ENCODE results near the gene POLDIP2. TPM values are rescaled to one million over a fixed set of nuclear protein-coding genes. Genes with fewer than 3 reads are reported as not detected.

The POLDIP2 gene
- total and polyA plus RNA-seq, 8 donors: 41.9 to 118 (median 60.7) TPM

- no peak for DNase-seq
- TF ChIP-seq POLR2A (IDR thresholded peaks at IDR 0.05) (no peak), POLR2AphosphoS5 (IDR thresholded peaks at IDR 0.05) (no peak), EP300 (IDR thresholded peaks at IDR 0.05) (no peak)
- TF ChIP-seq, protein P1, sequence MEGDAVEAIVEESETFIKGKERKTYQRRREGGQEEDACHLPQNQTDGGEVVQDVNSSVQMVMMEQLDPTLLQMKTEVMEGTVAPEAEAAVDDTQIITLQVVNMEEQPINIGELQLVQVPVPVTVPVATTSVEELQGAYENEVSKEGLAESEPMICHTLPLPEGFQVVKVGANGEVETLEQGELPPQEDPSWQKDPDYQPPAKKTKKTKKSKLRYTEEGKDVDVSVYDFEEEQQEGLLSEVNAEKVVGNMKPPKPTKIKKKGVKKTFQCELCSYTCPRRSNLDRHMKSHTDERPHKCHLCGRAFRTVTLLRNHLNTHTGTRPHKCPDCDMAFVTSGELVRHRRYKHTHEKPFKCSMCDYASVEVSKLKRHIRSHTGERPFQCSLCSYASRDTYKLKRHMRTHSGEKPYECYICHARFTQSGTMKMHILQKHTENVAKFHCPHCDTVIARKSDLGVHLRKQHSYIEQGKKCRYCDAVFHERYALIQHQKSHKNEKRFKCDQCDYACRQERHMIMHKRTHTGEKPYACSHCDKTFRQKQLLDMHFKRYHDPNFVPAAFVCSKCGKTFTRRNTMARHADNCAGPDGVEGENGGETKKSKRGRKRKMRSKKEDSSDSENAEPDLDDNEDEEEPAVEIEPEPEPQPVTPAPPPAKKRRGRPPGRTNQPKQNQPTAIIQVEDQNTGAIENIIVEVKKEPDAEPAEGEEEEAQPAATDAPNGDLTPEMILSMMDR (IDR thresholded peaks at IDR 0.05): no peak
- Histone ChIP-seq H3K4me1 (no peaks in the 10 kb centered on the region), H3K9me3 (no peaks in the 10 kb centered on the region), H3K27me3 (peaks cover 0 to 10% (median 0%) of the 10 kb centered on the region in 3 donors), H3K27ac (no peak overlapping the region), H3K36me3 (no peaks in the 10 kb centered on the region), H3K4me3 (no peak overlapping the region)
- 72 to 93% (median 82%) methylated on average over 3 of the region's 3 CpGs for WGBS, 5 donors
- intact Hi-C loops (cut with DNase I; ENCODE audit: low total_unique reads): no loop called here
Measured at GRCh38 chr17:28298449-28298848, 58.9 kb downstream of the POLDIP2 start.

Other genes starting within 250 kb of the POLDIP2 start
- gene TMEM97, start 38.3 kb downstream of the POLDIP2 start, total RNA-seq: 10 to 100 TPM in 4 of 5 donors, 1 to 10 TPM in 1; 7.6 to 54.0 (median 21.4) TPM
- 10 to 100 TPM; 28.1 to 38.2 (median 31.3) TPM for gene TMEM97, start 38.3 kb downstream of the POLDIP2 start, polyA plus RNA-seq
- 10 to 100 TPM; 24.9 to 52.2 (median 47.3) TPM for gene IFT20, start 22.1 kb downstream of the POLDIP2 start, total RNA-seq
- gene IFT20, start 22.1 kb downstream of the POLDIP2 start, polyA plus RNA-seq: 10 to 100 TPM; 75.9 to 95.6 (median 94.9) TPM
- gene TNFAIP1, start 21.8 kb downstream of the POLDIP2 start, total RNA-seq: 10 to 100 TPM in 3 of 5 donors, 1 to 10 TPM in 2; 1.7 to 50.4 (median 19.3) TPM
- 10 to 100 TPM; 12.7 to 25.4 (median 21.4) TPM for gene TNFAIP1, start 21.8 kb downstream of the POLDIP2 start, polyA plus RNA-seq
- not detected for gene SEBOX, start 7.7 kb upstream of the POLDIP2 start, total RNA-seq
- gene SEBOX, start 7.7 kb upstream of the POLDIP2 start, polyA plus RNA-seq: not detected
- 1 to 10 TPM in 1 of 5 donors, under 1 TPM in 1, not detected in 3; 0.72 to 2.9 TPM for gene VTN, start 12.8 kb upstream of the POLDIP2 start, total RNA-seq
- 1 to 10 TPM in 2 of 3 donors, under 1 TPM in 1; 0.90 to 2.3 (median 1.1) TPM for gene VTN, start 12.8 kb upstream of the POLDIP2 start, polyA plus RNA-seq
- gene SARM1, start 14.2 kb upstream of the POLDIP2 start, total RNA-seq: 10 to 100 TPM; 11.0 to 58.3 (median 15.2) TPM
- gene SARM1, start 14.2 kb upstream of the POLDIP2 start, polyA plus RNA-seq: 1 to 10 TPM; 4.6 to 6.9 (median 5.2) TPM
- 10 to 100 TPM in 2 of 5 donors, 1 to 10 TPM in 2, under 1 TPM in 1; 0.87 to 31.5 (median 7.5) TPM for gene SLC46A1, start 48.7 kb upstream of the POLDIP2 start, total RNA-seq
- 1 to 10 TPM in 2 of 3 donors, under 1 TPM in 1; 0.61 to 2.7 (median 2.5) TPM for gene SLC46A1, start 48.7 kb upstream of the POLDIP2 start, polyA plus RNA-seq
- 1 to 10 TPM in 1 of 5 donors, not detected in 4; 3.2 TPM for gene SLC13A2, start 116.1 kb upstream of the POLDIP2 start, total RNA-seq
- gene SLC13A2, start 116.1 kb upstream of the POLDIP2 start, polyA plus RNA-seq: under 1 TPM in 1 of 3 donors, not detected in 2; 0.15 TPM
- 1 to 10 TPM in 1 of 5 donors, under 1 TPM in 1, not detected in 3; 0.43 to 9.3 TPM for gene FOXN1, start 148.8 kb upstream of the POLDIP2 start, total RNA-seq
- gene FOXN1, start 148.8 kb upstream of the POLDIP2 start, polyA plus RNA-seq: 1 to 10 TPM in 1 of 3 donors, not detected in 2; 2.4 TPM
- gene UNC119, start 195.1 kb upstream of the POLDIP2 start, total RNA-seq: 10 to 100 TPM; 13.6 to 30.9 (median 17.0) TPM
- 10 to 100 TPM; 16.5 to 27.1 (median 19.9) TPM for gene UNC119, start 195.1 kb upstream of the POLDIP2 start, polyA plus RNA-seq
- gene PIGS, start 214.0 kb upstream of the POLDIP2 start, total RNA-seq: 100 to 1,000 TPM in 1 of 5 donors, 10 to 100 TPM in 4; 14.7 to 105 (median 33.3) TPM
- 10 to 100 TPM; 19.2 to 25.7 (median 19.8) TPM for gene PIGS, start 214.0 kb upstream of the POLDIP2 start, polyA plus RNA-seq
- 10 to 100 TPM in 2 of 5 donors, 1 to 10 TPM in 2, under 1 TPM in 1; 0.89 to 21.1 (median 9.1) TPM for gene ALDOC, start 219.4 kb upstream of the POLDIP2 start, total RNA-seq
- 10 to 100 TPM in 2 of 3 donors, 1 to 10 TPM in 1; 8.7 to 54.8 (median 17.1) TPM for gene ALDOC, start 219.4 kb upstream of the POLDIP2 start, polyA plus RNA-seq
- 10 to 100 TPM in 2 of 5 donors, 1 to 10 TPM in 3; 1.2 to 48.7 (median 9.9) TPM for gene SPAG5, start 241.5 kb upstream of the POLDIP2 start, total RNA-seq
- gene SPAG5, start 241.5 kb upstream of the POLDIP2 start, polyA plus RNA-seq: 10 to 100 TPM in 1 of 3 donors, 1 to 10 TPM in 2; 4.4 to 16.4 (median 6.6) TPM

All from stomach (tissue), 9 donors.